Activated T-cell treated with anti-CD3 and anti-CD28 coated beads for 1 hour (primary cell): ENCODE results near the gene MAP1LC3C.
"Not testable (repeated sequence)": the region's sequence is repeated elsewhere in the genome, so short reads cannot be mapped to it uniquely, and the experiment has no call there.

Experiments used
- DNase-seq: peaks from one replicate; pipeline ENCODE4 v3.0.0-alpha.2; 2020; ENCODE audit warnings: low read depth

The MAP1LC3C gene

DNA sequence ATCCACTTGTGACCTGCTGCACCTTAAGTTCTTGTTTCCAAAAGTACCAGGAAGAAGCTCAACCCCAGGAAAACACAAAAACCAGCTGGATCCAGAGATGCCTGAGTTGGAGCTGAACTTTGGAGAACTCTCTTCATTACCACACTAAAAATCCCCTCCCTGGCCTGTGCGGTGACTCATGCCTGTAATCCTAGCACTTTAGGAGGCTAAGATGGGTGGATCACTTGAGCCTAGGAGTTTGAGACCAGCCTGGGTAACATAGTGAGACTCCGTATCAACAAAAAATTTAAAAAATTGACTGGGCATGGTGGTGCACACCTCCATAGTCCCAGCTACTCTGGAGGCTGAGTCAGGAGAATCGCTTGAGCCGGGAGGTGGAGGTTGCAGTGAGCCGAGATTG is 6.2 kb downstream of the MAP1LC3C start:
- no peak for DNase-seq

DNA sequence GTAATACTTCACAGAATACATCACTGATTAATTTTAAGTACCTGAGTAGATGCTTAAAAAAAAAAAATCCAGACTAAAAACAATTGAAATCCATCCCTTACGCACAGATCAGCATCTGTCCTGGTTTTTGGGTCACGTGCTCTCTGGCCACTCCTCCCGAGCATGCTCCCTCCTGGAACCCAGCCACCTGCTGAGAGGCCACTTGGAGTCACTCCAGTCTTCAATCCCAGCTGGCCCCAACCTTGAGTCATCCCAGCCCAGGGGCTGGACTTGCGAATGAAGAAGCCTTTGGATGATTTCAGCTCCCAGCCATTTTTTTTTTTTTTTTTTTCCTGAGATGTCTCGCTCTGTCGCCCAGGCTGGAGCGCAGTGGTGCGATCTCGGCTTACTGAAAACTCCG is 8.9 kb downstream of the MAP1LC3C start:
- DNase-seq, result no peak

DNA sequence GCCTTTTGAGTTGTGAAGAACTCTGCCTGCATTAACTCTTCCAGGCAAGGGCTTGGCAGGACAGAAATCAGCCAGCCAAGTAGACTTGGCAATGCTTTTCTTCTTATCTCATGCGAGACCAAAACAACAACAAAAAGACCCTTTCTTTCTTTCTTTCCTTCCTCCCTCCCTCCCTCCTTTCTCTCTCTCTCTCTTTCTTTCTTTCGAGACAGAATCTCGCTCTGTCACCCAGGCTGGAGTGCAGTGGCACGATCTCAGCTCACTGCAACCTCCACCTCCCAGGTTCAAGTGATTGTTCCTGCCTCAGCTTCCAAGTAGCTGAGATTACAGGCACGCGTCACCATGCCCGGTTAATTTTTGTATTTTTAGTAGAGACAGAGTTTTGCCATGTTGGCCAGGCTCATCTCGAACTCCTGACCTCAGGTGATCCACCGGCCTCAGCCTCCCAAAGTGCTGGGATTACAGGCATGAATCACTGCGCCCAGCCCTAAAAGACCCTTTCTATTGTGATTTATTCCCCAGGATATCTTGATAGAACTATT is 10.4 kb downstream of the MAP1LC3C start:
- not testable (repeated sequence) for DNase-seq

DNA sequence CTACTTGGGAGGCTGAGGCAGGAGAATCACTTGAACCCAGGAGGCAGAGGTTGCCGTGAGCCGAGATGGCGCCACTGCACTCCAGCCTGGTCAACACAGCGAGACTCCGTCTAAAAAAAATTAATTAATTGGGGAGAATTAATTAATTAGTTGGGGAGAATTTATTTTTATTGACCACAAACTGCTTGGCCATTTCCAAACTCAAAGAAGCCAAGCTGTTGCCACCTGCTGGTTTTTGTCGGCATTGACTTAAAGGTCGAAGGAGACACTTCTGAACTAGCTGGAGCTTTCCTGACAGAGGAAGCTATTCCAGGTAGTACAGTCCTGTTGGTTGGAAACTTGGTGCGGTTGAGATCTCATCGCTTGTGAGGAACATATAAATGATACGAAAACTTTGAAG is 13.1 kb downstream of the MAP1LC3C start:
- DNase-seq, result no peak

DNA sequence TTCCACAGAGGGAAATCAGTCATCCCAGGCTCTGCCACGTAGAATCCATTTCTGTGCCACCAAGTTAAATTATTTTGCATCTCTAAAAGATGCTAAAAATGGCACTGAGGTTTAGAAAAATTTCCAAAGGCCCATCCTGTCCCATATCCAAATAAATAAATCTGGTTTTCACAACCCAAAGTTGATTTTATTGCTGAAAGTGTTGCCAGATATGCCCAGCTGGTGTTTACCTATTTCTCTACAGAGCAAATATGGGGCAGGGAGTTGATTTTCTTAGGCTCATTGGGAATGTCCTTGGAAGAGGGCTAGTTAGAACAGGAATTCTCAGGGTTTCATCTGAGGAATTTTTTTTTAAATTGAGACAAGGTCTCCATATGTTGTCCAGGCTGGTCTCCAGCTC is 19.0 kb downstream of the MAP1LC3C start:
- DNase-seq, result no peak

DNA sequence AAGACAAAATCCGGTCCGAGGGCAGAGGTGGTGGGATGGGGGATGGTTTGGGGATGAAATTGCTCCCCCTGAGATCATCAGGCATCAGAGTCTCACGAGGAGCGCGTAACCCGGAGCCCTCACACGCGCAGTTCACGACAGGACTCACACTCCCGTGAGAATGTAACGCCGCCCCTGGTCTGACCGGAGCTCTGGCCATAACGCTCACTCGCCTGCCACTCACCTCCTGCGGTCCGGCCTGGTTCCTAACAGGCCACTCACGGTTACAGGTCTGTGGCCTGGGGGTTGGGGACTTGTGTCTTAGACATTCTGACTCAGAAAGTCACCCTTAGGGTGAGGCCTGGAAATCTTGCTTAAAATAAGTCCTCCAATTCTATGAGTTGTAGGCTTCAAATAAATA is 19.8 kb downstream of the MAP1LC3C start:
- no peak for DNase-seq

DNA sequence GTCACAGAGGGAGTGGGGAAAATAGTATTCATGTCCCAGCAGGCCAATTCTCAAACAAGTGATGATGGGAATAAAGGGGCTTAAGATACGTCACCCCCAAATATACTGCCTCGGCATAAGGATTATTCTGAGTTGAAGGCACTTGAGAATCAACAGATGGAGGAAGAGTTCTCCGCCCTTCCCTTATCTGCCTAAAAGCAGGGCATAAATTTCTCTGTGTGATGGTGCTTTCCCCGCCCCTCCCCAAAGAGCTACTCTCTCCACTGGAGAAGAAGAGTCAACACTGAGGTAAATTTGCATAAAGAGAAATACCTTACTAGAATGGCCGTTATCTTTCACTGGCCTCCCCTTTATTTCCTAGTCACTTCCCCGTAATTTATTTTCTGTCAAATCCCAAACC is 22.7 kb downstream of the MAP1LC3C start:
- no peak for DNase-seq

DNA sequence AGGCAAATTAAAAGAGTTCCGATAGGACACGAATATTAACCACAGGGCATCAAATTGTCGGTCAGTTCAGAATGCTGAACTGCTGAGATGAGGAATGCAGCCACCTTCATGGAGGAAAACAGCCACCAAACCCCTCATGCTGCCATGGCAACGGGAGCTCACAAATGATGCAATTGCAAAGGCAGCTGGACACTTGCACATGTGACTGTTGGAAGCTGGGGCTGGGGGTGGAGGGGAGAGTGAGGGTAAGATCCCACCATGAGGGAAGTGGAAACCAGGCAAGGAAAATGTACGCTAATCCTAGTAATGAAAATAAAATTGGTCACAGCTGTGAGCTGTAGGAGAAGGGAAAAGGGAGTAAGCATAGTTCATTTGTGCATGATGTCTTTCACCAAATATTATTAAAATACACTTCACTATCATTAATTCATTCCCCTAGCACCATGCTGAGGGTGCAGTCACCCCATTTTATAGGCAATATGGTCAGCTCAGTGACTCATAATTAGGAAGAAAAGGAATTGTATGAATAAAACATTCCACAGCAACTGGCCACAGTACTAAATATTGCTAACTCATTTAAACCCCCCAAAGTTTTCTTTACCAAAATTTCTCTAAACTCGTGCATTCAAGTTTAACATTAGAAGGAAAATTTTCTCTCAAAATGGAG is 26.1 kb downstream of the MAP1LC3C start:
- no peak for DNase-seq

DNA sequence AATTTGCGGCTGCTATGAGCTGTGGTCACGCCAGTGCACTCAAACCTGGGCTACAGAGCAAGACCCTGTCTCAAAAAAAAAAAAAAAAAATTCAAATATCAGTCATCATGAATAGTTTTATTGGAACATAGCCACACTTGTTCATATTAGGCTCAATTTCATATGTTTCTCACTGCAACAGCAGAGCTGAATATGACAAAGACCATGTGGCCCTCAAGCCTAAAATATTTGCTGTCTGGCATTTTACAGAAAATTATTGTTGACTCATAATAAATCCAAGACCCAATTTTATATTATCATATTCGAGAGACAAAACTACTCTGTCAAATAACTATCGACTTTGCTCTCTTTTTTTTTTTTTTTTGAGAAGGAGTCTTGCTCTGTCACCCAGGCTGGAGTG is 30.3 kb downstream of the MAP1LC3C start:
- DNase-seq, result no peak

DNA sequence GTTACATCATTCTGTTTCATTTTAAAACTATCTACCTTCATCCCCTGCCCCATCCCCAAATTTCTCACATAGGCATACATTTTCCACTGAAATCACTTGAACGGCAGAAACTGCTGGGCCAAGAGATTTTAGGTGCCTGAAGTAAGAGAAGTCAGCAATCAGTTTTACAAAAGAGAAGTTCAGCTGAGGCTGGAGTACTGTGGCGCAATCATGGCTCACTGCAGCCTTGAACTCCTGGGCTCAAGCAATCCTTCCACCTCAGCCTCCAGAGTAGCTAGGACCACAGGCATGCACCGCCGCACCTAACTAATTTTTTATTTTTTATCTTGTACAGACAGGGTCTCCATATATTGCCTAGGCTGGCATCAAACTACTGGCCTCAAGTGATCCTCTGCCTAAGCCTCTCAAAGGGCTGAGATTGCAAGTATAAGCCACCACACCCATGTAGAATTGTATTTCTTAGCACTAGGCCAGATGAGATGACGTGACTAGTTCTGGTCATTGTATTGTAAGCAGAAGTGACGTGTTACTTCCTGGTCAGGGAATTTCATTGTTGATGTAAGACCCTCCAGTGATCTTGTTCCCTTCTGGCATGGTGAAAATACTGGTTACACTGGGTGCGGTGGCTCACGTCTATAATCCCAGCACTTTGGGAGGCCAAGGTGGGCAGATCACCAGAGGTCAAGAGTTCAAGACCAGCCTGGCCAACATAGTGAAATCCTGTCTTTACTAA is 34.2 kb downstream of the MAP1LC3C start:
- DNase-seq, result no peak

DNA sequence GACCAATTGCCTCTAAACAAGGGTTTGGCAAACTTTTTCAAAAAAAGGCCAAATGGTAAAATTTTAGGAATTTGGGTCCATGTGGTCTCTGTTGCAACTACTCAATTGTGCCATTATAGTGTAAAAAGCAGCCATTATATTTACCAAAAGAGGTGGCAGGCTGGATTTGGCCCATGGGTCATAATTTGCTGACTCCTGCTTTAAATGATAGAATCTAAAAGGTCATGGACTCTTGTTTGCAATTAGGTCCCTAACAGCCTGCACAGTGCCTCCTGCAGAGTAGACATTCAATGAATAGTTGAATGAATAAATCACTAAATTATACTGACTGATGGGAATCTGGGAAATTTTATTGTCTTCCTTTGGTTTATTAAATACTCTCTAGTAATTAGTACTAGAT is 35.2 kb downstream of the MAP1LC3C start:
- no peak for DNase-seq

DNA sequence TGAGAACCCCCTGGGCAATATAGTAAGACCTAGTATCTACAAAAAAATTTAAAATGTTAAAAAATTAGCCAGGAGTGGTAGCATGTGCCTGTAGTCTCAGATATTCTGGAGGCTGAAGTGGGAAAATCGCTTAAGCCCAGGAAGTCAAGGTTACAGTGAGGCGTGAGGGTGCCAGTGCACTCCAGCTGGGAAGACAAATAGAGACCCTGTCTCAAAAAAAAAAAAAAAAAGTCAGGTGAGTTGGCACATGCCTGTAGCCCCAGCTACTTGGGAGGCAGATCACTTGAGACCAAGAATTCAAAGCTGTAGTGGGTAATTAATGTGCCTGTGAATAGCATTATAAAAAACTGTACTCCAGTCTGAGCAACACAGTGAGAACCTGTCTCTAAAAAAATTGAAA is 36.7 kb downstream of the MAP1LC3C start:
- no peak for DNase-seq

DNA sequence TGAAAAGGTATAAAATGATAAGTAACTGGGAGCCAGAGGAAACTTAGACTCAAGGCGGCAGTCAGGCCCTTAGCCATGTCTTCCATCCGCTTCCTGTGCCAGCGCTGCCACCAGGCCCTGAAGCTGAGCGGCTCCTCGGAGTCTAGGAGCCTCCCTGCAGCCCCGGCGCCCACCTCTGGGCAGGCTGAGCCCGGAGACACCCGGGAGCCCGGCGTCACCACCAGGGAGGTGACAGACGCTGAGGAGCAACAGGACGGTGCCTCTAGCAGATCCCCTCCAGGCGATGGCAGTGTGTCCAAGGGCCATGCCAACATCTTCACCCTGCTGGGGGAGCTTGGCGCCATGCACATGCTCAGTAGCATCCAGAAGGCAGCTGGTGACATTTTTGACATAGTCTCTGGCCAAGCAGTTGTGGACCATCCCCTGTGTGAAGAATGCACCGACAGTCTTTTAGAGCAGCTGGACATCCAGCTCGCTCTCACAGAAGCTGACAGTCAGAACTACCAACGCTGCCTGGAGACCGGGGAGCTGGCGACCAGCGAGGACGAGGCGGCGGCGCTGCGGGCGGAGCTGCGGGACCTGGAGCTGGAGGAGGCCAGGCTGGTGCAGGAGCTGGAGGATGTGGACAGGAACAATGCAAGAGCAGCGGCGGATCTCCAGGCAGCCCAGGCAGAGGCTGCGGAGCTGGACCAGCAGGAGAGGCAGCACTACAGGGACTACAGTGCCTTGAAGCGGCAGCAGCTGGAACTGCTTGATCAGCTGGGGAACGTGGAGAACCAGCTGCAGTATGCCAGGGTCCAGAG is 41.0 kb downstream of the MAP1LC3C start, which contains the start of gene BECN2:
BECN2 (plus strand) TSS at position 76 of the 803 bp plus-strand sequence; CDS start at position 76, 0 bp downstream.
- DNase-seq, result no peak

DNA sequence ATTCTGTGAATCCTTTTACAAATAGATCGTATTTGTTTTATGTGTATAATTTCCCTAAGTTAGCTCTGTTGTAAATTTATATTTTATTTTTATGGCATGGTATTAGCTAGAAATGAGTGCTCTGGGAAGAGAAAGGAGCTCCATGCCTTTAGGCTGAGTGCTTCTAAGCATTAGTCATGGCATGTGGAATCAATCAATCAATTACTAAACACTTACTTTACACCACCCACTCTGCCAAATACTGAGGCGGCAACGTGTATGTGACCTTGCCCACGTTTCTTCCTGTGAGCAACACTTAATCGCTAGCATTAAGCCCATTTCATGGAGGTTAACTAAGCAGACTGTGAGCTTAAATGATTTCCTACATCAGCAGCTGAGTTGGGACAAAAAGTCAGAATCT is 48.5 kb downstream of the MAP1LC3C start:
- DNase-seq, result no peak

DNA sequence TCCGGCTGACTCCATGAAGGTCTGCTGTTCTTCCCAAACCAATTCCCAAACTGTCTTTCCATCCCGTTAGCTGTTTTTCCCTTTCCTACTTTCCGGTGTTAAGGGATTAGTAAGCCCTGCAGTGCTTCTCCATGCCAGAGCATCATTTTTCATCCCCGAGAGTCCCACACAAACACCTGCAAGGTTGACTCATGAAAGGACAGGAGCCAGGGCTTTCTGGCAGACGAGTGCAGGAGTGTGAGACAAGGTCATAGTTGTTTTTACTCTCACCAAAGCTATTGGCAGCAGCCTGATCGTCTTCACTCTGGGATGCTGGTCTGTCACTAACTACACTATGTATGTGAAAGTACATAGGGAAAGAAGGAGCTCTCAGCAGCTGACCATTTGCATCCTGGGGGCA is 51.5 kb downstream of the MAP1LC3C start:
- DNase-seq, result no peak
